Measurements from ENCODE around the gene THSD4.
"Not testable (repeated sequence)": the region's sequence is repeated elsewhere in the genome, so short reads cannot be mapped to it uniquely, and the experiment has no call there.

The THSD4 gene

DNA sequence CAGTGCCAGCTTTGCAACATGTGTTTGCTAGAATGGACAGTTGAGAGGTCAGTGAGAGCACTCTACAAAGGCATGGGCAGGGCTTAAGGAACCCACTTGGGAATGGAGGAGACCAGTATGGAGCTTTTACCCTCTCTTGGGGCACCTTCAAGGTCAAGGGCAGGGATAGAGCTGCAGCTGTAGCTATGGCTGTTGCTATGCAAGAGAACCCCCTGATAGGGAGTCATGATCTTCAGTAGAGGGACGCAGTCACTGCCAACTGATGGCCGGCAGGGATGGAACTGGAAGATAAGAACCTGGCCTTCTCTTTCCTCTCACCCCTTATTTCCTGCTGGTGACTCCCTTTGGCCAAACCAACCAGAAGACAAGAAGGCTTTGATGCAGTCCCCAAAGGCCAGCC is 40.3 kb downstream of the THSD4 start:
- TF ChIP-seq EZH2phosphoT487 (IDR thresholded peaks at IDR 0.05; ENCODE audit: borderline replicate concordance) = no peak
- TF ChIP-seq, protein P1, sequence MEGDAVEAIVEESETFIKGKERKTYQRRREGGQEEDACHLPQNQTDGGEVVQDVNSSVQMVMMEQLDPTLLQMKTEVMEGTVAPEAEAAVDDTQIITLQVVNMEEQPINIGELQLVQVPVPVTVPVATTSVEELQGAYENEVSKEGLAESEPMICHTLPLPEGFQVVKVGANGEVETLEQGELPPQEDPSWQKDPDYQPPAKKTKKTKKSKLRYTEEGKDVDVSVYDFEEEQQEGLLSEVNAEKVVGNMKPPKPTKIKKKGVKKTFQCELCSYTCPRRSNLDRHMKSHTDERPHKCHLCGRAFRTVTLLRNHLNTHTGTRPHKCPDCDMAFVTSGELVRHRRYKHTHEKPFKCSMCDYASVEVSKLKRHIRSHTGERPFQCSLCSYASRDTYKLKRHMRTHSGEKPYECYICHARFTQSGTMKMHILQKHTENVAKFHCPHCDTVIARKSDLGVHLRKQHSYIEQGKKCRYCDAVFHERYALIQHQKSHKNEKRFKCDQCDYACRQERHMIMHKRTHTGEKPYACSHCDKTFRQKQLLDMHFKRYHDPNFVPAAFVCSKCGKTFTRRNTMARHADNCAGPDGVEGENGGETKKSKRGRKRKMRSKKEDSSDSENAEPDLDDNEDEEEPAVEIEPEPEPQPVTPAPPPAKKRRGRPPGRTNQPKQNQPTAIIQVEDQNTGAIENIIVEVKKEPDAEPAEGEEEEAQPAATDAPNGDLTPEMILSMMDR (conservative IDR thresholded peaks at IDR 0.05; ENCODE audit: low read length) = no peak
- H4K20me1 ChIP-seq (ENCODE audit: insufficient read depth, low read length, poor library complexity, severe bottlenecking) = no peaks in the 10 kb centered on the region

GRCh38 chr15:71160976-71161375 is 45.7 kb downstream of the THSD4 start:
- Histone ChIP-seq H3F3A (ENCODE audit: low read depth) (no peaks in the 10 kb centered on the region), H3K4me3 (ENCODE audit: low read length, poor library complexity, severe bottlenecking) (no peak overlapping the region), H3K9ac (ENCODE audit: low read depth, low read length, poor library complexity, severe bottlenecking) (no peak overlapping the region), H2AFZ (ENCODE audit: low read length) (no peak overlapping the region), H3K4me2 (ENCODE audit: low read depth, low read length, poor library complexity, severe bottlenecking) (no peak overlapping the region), H3K27me3 (ENCODE audit: insufficient read depth, low read length, poor library complexity, severe bottlenecking) (no peaks in the 10 kb centered on the region), H3K36me3 (ENCODE audit: insufficient read depth, low read length) (no peaks in the 10 kb centered on the region), H4K20me1 (ENCODE audit: insufficient read depth, low read length, poor library complexity, severe bottlenecking) (no peaks in the 10 kb centered on the region), H3K79me2 (ENCODE audit: insufficient read depth, low read length) (no peaks in the 10 kb centered on the region), H3K4me1 (ENCODE audit: insufficient read depth, low read length, poor library complexity, severe bottlenecking) (no peaks in the 10 kb centered on the region), H3K9me2 (replicated peaks; ENCODE audit: low read depth, low read length) (no peaks in the 10 kb centered on the region), H3K9me3 (ENCODE audit: insufficient read depth, low read depth, low read length) (no peaks in the 10 kb centered on the region)
- TF ChIP-seq EZH2phosphoT487 (IDR thresholded peaks at IDR 0.05; ENCODE audit: borderline replicate concordance) = no peak
- TF ChIP-seq, protein P1 (conservative IDR thresholded peaks at IDR 0.05; ENCODE audit: low read length) = no peak

More for the DNA sequence above, 40.3 kb downstream of the THSD4 start:
- no peak overlapping the region for H3K4me2 ChIP-seq (ENCODE audit: low read depth, low read length, poor library complexity, severe bottlenecking)
- H3K9ac ChIP-seq (ENCODE audit: low read depth, low read length, poor library complexity, severe bottlenecking) = no peak overlapping the region
- H3K4me1 ChIP-seq (ENCODE audit: insufficient read depth, low read length, poor library complexity, severe bottlenecking) = no peaks in the 10 kb centered on the region
- H2AFZ ChIP-seq (ENCODE audit: low read length) = no peak overlapping the region
- H3K27me3 ChIP-seq (ENCODE audit: insufficient read depth, low read length, poor library complexity, severe bottlenecking) = no peaks in the 10 kb centered on the region
- no peaks in the 10 kb centered on the region for H3K9me3 ChIP-seq (ENCODE audit: insufficient read depth, low read depth, low read length)
- H3K36me3 ChIP-seq (ENCODE audit: insufficient read depth, low read length) = no peaks in the 10 kb centered on the region
- no peak overlapping the region for H3K4me3 ChIP-seq (ENCODE audit: low read length, poor library complexity, severe bottlenecking)
- H3K9me2 ChIP-seq (replicated peaks; ENCODE audit: low read depth, low read length) = no peaks in the 10 kb centered on the region
- H3K79me2 ChIP-seq (ENCODE audit: insufficient read depth, low read length) = no peaks in the 10 kb centered on the region
- H3F3A ChIP-seq (ENCODE audit: low read depth) = no peaks in the 10 kb centered on the region

DNA sequence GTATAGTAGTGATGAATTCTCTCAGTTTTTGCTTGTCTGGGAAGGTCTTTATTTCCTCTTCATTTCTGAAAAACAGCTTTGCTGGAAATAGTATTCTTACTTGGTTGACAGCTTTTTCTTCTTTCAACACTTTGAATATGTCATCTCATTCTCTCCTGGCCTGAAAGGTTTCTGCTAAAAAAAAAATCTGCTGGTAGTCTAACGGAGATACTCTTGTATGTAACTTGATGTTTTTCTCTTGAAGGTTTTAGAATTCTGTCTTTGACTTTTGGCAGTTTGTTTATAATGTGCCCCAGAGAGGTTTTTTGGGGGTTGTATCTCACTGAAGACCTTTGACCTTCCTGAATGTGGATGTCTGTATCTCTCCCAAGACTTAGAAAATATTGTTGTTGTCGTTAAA is 47.0 kb downstream of the THSD4 start:
- Histone ChIP-seq H3K9me2 (replicated peaks; ENCODE audit: low read depth, low read length) (no peaks in the 10 kb centered on the region), H4K20me1 (ENCODE audit: insufficient read depth, low read length, poor library complexity, severe bottlenecking) (no peaks in the 10 kb centered on the region), H3K9ac (ENCODE audit: low read depth, low read length, poor library complexity, severe bottlenecking) (no peak overlapping the region), H3K4me1 (ENCODE audit: insufficient read depth, low read length, poor library complexity, severe bottlenecking) (no peaks in the 10 kb centered on the region), H2AFZ (ENCODE audit: low read length) (no peak overlapping the region), H3K36me3 (ENCODE audit: insufficient read depth, low read length) (no peaks in the 10 kb centered on the region), H3K4me2 (ENCODE audit: low read depth, low read length, poor library complexity, severe bottlenecking) (no peak overlapping the region), H3K27me3 (ENCODE audit: insufficient read depth, low read length, poor library complexity, severe bottlenecking) (no peaks in the 10 kb centered on the region), H3K4me3 (ENCODE audit: low read length, poor library complexity, severe bottlenecking) (no peak overlapping the region), H3K9me3 (ENCODE audit: insufficient read depth, low read depth, low read length) (no peaks in the 10 kb centered on the region), H3K79me2 (ENCODE audit: insufficient read depth, low read length) (no peaks in the 10 kb centered on the region), H3F3A (ENCODE audit: low read depth) (no peaks in the 10 kb centered on the region)
- TF ChIP-seq, protein P1 (conservative IDR thresholded peaks at IDR 0.05; ENCODE audit: low read length) = no peak

DNA sequence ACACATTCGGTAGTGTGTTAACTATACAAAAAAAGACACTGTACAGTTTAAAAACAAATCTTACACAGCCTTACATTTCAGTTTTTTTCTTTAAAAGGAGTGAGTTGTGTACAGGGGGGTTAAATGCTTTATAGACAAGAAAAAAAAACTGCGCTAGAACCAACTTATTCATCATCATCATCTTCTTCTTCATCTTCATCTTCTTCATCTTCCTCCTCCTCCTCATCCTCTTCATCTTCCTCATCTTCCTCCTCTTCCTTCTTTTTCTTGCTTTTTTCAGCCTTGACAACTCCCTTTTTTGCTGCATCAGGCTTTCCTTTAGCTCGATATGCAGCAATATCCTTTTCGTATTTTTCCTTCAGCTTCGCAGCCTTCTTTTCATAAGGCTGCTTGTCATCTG is 49.3 kb downstream of the THSD4 start:
- not testable (repeated sequence) for H3K4me3 ChIP-seq (ENCODE audit: low read length, poor library complexity, severe bottlenecking); H4K20me1 ChIP-seq (ENCODE audit: insufficient read depth, low read length, poor library complexity, severe bottlenecking); H3K36me3 ChIP-seq (ENCODE audit: insufficient read depth, low read length); H3K9ac ChIP-seq (ENCODE audit: low read depth, low read length, poor library complexity, severe bottlenecking); H3K9me3 ChIP-seq (ENCODE audit: insufficient read depth, low read depth, low read length); H3K4me1 ChIP-seq (ENCODE audit: insufficient read depth, low read length, poor library complexity, severe bottlenecking); H2AFZ ChIP-seq (ENCODE audit: low read length); H3K79me2 ChIP-seq (ENCODE audit: insufficient read depth, low read length); H3F3A ChIP-seq (ENCODE audit: low read depth); H3K4me2 ChIP-seq (ENCODE audit: low read depth, low read length, poor library complexity, severe bottlenecking); H3K9me2 ChIP-seq (replicated peaks; ENCODE audit: low read depth, low read length); H3K27me3 ChIP-seq (ENCODE audit: insufficient read depth, low read length, poor library complexity, severe bottlenecking)

All from Loucy (cell line).